NCI-H1930 (cell line): ENCODE measurements around the gene ILDR1.
"Not testable (repeated sequence)": the region's sequence is repeated elsewhere in the genome, so short reads cannot be mapped to it uniquely, and the experiment has no call there.

Experiments
- DNase-seq, 2 experiments: peaks; one replicate each; lab custom pipeline; 2025; lab: John Stamatoyannopoulos, UW

The ILDR1 gene

DNA sequence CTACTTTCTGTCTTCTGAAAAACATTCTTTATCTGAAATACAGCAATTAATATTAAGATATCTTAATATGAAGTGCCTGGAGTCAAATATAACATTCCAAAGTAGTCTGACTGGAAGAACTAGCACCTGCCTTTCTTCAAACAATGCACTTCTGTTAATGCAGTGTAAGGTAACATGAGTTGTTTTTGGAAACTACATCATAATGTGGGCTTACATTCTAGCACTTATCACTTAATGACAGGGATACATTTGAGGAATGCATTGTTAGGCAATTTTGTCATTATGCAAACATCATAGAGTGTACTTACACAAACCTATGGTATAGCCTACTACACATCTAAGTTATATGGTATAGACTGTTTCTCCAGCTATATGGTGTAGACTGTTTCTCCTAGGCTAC lies 78.6 kb downstream of the ILDR1 start:
- no peak for DNase-seq

DNA sequence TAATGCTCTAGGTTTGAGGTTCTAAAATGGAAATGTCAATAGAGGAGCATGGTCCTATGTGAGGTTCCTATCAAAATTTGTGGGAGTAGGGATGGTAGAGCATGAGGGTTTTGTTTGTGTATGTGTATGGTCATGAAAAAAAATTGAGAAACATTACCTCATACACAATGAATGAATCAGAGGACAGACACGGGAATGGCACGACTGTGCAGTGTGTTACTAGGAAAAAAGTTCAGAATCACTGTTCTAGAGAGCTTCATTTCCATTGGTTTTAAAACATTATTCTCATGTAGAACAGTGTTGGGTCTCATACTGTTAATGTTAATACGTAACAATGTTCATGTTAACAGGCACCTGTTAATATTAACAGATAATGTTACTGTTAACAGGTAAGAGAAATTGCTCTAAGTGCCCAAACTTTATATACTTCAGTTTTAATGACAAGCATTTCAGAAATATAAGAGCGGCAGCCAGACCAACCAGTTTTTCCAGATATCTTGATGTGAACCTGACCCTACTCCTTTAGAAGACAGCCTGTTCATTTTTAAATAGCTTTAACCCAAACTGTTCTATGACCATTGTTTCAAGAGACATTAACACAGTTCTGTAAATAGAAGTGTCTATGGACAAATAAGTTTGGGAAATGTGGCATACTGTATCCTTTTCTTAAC lies 79.8 kb downstream of the ILDR1 start:
- no peak for DNase-seq

DNA sequence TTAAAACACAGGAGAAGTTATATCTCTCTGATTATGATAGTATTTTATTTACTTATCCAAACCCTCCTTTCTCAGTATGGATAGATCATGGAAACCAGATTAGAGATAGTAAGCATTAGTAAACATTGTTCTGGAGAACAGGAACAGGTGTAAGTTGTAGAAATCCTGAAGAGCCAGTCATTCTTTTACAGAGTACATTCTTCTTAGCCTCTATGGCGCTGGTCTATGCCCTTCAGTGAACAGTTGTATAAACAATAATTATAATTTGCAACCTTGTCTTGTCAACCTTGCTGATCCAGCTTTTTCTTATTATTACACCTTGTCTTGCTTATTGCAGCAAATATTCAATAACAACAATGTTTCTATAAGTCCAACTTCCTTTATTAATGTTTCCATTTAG lies 80.5 kb downstream of the ILDR1 start:
- no peak for DNase-seq

DNA sequence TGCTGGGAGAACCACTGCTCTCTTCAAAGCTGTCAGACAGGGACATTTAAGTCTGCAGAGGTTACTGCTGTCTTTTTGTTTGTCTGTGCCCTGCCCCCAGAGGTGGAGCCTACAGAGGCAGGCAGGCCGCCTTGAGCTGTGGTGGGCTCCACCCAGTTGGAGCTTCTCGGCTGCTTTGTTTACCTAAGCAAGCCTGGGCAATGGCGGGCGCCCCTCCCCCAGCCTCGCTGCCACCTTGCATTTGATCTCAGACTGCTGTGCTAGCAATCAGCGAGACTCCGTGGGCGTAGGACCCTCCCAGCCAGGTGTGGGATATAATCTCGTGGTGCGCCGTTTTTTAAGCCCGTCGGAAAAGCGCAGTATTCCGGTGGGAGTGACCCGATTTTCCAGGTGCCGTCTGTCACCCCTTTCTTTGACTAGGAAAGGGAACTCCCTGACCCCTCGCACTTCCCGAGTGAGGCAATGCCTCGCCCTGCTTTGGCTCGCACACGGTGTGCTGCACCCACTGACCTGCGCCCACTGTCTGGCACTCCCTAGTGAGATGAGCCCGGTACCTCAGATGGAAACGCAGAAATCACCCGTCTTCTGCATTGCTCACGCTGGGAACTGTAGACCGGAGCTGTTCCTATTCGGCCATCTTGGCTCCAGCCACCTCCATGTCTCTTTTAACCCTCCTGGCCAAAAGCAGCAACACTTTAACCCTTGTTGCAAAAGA lies 83.7 kb downstream of the ILDR1 start:
- not testable (repeated sequence) for DNase-seq
